ENCODE results near the gene DNAJC6.

The DNAJC6 gene

DNA sequence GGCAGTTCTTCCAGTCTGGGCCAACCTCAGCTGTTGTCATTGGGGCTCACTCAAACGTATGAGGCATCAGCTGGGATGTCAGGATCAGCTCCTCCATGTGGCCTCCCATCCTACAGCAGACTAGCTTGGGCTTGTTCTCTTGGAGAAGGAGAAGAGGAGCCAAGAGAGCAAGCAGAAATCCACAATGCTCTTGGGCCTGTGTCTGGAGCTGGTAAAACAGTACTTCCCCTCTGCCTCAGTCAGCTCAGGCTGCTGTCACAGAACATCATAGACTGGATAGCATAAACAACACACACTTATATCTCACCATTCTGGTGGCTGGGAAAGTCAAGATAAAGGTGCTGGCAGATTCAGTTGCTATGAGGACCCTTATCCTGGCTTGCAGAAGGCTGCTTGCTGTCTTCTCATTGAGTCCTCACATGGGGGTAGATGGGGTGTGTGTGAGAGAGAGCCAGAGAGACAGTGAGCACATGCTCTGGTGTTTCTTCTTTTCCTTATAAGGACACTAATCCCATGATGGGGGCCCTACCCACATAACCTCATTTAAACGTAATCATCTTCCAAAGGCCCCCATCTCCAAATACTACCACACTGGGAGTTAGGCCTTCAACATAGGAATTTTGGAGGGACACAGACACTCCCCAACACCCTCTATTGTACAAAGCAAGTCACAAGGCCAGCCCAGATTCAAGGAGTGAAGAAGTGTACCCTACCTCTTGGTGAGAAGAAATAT lies 16.3 kb upstream of the DNAJC6 start:
- no peak for DNase-seq (ENCODE audit: low spot score)

DNA sequence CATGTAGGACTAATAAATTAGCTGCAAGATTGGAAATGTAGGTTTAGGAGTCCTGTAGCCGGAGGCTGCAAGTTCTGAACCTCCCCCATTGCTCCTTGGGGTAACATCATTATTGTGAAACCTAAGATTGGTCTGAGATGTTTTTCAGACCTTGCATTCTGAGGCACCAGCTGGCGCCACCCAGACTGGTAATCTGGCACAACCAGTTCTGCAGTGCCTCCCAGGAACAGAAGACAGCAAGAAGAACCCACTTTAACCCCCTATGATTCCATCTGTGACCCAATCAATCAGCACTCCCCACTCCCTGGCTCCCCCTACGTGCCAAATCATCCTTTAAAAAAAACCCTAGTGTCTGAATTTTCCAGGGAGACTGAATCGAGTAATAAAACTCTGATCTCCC lies 11.6 kb upstream of the DNAJC6 start:
- DNase-seq (ENCODE audit: low spot score): no peak

DNA sequence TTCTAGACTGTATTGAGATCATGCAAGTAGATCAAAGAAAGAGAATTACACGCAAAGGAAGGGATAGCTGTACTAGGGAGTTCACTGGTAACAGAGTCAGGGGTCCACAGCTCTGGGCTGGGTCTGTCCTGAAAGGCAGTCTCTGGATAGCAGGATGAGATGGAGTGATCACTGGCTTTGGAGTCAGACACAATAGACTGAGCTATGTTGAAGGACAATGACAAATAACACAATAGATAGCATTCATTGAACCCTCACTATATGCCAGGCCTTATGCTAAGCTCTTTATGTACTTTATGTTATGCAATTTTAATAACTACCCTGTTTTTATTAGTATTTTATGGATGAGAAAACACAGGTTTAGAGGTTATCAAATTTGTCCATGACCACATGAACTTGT lies 10.0 kb upstream of the DNAJC6 start:
- DNase-seq (ENCODE audit: low spot score): no peak

DNA sequence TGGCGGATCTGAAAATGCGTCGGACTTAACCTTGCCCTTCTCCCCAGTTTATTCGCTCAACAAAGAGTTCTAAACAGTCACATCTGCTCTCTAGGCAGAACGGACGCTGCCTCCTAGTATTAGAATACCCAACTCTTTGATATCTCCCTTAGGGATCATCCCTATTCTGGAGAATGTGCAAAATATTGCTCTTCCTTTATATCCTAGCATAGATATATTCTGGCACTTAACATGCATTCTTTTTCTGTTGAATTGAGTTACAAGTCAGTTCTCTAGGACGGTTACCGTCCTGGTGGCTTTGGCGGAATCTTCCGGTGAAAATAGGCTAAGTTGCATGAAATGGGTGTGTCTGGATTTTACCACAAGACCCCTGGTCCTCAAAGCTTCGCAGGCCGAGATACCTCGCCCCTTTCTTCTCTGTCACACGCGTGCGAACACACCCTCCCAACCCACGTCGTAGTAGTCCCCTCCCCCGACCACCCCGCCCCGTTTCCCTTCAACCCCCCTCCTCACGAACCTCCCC lies 501 bp upstream of the DNAJC6 start:
- DNase-seq (ENCODE audit: low spot score): no peak

DNA sequence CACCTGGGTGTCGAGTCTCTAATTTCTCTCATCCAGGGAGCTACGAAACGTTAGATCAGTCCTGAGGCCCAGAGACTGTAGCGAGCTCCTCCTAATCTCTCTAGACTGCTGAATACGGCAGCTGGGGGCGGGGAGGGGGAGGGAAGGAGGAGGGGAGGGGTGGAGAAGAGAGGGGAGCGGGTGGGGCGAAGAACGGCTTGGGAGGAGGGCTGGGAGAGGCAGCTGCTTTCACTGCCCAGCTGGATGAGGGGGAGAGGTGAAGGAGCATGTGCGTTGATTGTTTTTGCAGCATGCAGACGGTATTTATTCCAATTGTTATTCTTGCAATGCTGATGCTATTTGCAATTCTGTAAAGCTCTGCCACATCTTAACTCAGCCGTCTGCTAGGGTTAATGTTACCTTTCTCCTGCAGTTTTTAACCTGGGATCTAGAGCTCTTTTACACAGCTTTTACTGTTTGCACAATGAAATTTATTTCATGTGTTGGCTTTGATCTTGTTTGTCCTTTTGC lies 790 bp downstream of the DNAJC6 start:
- DNase-seq (ENCODE audit: low spot score): peak; percentile 65

DNA sequence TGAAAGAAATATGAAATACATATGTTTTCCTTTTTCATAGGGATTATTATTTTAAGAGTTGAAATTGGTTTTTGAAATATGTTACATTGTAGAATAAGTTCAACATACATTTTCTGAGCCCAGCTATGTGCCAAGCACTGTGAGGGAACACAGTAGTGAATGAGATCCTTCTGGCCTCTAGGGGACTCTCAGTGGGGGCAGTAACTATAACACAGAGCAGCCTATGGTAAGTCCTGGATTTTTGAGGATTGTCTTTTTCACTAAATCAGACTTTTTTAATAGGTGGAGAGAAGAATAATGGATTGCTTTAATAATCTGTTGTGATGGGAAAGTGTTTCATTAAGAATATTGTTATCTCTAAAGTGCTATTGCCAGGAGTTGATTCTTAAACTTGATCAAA lies 2.4 kb downstream of the DNAJC6 start:
- DNase-seq (ENCODE audit: low spot score): no peak

DNA sequence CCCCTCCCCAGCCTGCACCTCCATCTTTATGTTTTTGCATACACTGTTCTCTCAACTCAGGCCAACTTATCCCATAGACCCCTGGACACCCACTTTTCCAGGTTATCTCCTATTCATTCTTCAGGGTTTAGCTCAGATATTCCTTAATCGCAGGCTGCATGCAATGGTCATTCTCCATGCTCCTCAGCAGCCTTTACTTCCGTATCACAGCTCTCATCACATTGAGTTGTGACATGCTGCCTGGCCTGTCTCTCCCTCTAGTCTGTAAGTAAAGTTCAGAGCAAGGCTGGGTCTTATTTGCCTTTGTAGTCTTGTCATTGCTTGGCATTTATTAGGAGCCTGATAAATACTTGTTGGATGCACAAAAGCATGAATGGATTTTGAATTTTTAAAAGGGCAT lies 6.9 kb downstream of the DNAJC6 start:
- DNase-seq (ENCODE audit: low spot score): no peak

DNA sequence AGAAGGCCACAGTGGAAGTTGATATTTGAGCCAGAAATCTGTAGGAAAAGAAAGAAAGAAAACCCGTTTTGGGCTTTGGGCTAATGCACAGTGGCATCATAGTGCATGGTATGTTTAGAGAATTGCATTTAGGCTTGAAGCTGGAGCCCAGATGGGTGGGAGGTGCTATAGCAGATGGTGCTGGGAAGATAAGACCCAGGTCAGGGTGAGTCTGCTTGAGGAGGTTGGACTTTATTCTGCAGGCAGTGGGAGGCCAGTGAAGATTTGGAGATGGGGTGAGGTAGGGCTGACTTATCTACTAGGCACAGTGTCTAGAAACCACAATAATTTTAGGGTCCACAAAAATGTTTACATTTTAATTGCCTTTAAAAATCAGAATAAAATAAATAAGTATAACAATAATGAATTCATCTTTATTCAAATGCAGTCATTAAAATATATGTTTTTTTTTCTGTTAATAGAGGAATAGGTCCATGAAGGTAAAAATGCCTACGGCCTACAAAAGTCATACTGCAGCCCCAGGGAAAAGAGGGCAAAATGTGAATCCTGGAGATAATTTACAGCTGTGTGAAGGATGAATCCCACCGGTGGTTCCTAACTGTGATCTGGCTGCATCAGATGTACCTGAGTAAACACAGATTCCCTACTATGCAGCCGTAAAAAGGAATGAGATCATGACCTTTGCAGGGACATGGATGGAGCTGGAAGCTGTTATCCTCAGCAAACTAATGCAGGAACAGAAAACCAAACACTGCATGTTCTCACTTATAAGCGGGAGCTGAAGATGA lies 8.7 kb downstream of the DNAJC6 start:
- peak; percentile 42 for DNase-seq (ENCODE audit: low spot score)

DNA sequence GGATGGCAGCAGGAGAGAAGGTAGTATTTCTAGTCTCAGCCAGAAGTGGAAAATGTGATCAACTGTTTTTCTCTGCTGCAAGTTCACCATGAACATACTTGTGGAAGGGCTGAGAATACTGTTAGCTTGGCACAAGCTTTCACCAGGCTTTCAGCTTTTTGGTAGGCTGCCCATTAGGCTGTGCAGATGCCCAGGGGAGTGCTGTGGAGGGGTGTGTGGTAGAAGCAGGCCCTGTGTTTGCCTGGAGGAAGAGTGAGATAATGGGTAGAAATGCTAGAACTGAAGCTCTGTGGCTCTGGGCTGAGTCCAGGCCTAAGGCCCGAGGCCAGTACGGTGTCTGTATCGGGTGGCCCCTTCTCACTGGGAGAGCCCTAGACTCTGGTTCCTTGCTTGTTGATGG lies 9.8 kb downstream of the DNAJC6 start:
- no peak for DNase-seq (ENCODE audit: low spot score)

DNA sequence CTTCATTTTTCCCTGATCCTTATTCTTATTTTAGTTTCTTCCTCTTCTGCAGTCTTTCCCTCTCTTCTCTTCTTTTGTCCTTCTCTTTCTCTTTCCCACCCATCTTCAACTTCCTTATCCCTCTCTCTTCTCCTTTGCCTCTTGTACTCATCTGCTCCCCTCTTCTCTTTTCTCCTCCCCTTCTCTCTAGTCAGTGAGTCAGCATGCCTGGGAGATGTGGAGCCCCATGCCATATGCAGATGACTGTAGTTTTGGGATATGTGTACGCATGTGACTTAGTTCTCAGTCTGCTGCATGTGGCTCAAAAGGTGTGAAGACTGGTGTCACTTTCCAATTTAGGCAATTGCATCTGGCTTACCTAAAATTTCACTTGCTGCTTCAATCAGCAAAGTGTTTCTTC lies 10.4 kb downstream of the DNAJC6 start:
- no peak for DNase-seq (ENCODE audit: low spot score)

DNA sequence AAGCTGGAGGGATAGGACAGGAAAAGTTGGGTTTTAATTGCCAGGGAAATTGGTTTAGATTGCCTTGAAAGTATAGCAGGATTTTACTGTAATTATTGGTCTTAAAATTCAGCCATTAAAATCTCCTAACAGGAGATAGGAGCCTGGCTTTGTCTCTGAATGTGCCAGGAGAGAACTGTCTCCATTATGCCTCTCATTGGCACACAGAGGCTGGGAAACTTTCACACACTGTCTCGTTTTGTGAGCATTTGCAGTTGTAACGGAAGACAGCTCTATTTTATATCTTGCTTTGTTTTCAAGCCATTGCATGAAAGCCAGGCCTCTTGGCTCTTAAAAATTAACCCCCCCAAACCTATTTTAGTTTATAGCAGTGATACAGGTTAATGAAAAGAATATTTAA lies 12.5 kb downstream of the DNAJC6 start:
- no peak for DNase-seq (ENCODE audit: low spot score)

DNA sequence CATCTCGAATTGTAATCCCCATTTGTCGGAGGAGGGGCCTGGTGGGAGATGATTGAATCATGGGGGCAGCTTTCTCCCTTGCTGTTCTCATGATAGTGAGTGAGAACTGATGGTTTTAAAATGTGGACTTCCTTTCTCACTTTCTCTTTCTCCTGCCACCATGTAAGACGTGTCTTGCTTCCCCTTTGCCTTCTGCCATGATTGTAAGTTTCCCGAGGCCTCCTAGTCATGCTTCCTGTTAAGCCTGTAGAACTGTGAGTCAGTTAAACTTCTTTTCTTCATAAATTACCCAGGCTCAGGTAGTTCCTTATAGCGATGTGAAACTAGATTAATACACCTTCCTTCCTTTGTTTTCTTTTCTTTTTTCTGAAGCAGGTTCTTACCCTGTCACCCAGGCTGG lies 13.9 kb downstream of the DNAJC6 start:
- no peak for DNase-seq (ENCODE audit: low spot score)

DNA sequence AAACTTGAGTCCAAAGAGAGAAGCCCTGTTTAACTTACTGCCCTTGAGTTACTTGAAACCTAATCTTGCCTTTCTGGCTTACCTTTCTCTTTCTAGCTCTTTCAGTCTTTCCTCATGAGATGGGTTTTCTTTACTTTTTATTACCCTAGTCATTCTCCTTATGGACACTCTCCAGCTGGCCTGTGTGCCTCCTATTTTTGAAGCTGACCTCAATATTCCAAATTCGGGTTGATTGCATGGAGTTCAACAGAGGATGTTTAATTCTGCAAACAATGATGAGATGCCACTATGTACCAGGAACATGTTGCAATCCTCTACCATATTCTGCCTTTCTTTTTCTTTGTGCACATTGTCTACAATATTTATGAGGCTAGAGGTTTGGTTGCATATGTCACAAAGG lies 20.7 kb downstream of the DNAJC6 start:
- DNase-seq (ENCODE audit: low spot score): no peak

DNA sequence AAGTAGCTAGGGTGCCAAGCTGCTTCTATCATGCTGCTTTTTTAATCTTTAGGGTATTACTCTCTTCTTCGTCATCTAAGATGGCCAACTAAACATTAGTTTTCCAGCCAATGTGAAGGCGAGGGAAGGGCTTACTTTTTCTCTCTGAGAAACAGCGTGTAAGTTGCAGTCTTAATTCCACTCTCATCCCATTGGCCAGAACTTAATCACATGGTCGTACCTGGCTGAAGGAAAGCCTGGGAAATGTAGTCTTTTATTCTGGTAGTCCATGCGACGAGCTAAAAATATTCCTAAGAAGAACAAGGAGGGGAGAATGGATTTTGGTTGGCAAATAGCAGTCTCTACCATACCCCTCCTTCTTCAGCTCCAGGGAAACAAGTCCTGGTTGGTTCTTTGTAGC lies 21.5 kb downstream of the DNAJC6 start:
- no peak for DNase-seq (ENCODE audit: low spot score)

DNA sequence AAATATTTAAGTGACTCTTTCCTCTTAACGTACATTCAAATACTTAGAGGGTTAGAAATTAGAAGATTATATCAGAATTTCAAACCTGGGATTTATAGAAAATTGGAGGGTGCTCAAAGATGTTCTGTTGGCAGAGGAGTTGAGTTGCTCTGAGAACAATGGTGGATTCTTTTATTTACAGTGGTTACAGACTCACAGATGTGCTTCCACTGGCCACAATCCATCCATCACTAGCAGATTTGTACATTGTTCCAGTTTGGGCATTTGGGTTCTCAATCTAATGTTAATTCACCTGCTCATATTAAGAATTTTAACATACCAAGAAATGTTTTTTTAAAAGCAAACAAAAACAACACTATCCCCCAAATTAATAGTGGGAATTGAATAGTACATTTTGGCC lies 23.5 kb downstream of the DNAJC6 start:
- DNase-seq (ENCODE audit: low spot score): no peak

DNA sequence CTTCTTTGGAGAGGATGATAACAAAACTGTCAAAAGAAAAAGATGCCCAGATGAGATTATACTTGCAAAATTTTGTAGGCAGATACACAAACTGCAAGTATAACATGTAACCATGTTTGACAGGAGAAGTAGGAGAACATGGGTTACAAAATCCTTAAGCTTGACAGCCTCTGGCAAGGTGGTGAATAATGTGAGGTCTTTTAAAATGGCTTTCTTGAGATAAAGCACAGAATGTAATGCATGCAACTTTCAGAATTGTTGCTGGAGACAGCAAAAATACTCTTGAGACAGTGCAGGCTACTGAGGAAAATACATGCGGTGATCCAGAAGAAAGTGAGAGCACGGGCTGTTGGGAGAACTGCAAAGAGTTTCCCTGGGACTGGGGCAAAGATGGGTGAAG lies 24.7 kb downstream of the DNAJC6 start:
- DNase-seq (ENCODE audit: low spot score): no peak

DNA sequence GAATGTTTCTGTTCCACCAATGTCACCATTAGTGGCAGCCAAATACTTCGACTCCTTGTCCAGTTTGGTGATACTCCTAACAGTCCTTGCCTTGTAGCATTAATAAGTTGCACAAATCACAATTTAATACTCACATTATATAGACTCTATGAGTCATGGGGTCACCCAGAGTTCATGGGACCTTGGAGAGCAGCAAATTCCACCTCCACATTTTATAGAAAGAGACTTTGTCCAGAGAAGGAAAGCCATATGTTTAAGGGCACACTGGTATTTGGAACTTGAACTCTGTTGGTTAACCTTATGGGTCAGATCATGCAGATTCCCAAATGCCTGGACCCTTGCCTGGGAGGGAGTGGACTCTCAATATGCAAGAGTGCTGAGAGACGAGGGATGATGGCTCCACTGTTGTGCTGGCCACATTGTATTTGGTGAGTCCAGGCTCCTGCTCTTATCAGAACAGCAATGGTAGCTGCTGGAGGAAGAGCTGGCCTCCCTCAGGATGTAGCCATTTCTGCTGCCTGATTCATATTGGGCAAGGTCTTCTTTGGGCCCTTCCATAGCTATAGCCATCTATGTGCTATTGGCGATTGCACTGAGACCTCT lies 30.6 kb downstream of the DNAJC6 start:
- no peak for DNase-seq (ENCODE audit: low spot score)

DNA sequence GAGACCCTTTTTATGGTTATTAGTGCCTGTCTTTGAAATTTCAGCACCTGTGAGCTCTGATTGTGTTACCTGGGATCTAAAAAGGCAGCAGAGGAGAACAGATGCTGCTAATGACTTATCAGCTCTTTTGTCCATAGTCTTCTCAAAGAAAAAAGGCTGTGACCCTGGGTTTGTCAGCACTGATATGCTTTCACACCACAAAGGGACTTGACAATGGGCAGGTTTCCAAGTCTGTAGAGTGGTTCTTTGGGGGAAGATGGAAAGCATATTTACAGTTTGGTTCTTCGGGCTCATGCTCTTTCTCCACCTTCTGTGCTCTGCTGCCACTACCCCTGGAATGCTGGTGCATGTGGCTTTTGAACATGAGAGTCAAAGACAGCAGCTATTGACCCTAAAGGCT lies 32.0 kb downstream of the DNAJC6 start:
- DNase-seq (ENCODE audit: low spot score): no peak

DNA sequence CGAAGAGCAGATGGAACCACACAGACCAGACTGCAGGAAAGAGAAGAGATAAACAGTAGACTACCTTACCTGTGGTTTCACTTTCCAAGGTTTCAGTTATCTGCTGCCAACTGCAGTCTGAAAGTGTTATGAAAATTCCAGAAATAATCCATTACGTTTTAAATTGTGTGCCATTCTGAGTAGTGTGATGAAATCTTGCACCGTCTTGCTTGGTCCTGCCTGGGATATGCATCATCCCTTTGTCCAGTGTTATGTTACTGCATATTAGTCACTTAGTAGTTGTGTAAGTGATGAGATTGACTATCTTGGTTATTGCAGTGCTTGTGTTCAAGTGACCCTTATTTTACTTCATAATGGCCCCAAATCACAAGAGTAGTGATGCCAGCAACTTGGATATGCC lies 33.9 kb downstream of the DNAJC6 start:
- DNase-seq (ENCODE audit: low spot score): no peak

DNA sequence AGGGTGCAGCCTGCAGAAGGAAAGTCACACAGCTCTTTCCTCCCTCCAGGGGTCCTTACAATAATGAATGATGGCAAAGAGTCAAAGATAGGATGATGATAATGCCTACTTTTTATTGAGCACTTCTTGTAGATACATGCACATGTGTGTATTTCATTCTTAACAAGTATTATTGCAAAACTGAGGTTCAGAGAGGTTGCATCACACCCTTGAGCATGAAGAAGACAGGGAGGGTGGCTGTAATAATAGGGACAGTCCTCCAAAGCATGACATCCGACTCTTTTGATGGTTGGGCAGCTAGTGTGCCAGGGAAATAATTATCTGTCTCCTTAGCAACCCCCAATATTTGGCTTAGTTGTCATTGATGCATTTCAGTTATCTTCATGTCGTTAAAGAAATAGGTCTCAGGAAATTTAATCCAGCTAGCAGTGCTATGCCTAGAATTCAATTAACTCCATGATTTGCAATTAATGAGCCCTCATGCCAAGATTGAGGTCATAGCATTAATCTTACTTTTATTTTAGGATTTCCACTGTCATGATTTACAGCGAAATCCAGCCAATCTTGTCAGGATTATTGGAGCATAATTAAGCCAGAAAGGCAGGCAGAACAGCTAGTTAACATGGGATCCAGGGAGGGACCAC lies 35.0 kb downstream of the DNAJC6 start:
- DNase-seq (ENCODE audit: low spot score): no peak

DNA sequence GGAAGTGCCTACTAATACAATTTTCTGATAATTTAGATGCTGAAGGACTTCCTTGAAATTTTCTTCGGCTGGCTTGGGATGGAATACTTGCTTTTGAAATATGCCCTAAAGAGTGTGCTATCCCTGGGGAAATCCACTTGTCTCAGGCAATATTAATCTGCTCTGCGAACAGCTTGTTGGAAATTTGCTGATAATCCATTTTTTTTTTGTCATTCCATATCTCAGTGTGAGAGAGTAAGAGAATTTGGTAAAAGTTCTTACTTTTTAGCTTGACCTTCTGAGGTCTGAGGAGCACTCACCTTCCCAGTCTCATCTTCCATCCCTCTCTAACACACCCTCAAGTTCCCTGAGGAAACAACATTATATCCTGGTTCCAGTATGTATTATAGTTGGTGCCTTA lies 36.8 kb downstream of the DNAJC6 start:
- no peak for DNase-seq (ENCODE audit: low spot score)
